ENCODE data around the gene CAMKK2.

Gene CAMKK2

DNA sequence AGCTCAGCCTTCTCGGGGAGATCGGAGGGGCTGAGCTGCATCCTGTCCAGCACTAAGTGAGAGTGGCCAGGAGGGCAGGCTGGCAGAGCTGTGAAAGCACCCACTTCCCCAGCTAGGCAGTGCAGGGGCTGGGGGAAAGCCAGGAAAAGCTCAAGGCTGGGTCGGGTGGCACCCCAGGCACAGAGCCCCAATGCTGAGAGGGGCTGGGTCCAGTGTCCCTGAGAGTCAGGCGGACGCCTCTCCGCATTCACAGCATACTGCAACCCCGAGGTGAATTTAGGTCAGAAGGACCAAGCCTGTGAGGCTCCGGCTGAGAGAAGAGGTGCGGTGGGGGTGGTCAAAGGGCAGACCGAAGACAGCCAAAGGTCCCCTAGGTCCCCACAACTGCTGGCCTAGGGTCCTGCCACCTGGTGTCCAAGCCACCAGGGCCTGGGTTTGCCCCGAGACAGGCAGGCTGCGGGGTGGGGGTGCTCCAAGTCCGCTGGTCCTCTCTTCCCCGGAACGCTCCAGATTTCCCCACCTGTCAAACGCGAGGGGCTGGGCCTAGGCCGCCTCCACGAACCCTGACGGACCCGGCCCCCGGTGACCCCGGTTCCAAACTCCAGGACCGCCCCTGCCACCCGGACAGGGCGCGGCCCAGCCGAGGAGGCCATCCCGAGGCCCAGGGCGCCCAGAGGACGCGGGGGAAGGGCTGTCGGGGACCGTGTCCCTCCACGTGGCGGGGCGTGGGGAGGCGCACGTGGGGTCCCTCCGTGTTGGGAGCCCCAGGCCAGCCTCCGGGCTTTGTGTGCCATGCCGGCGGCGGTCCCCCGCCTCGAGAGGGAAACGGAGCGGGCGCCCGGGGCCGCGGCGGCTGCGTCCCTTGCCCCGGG, 527 bp downstream of the CAMKK2 start:
- no peaks in the 10 kb centered on the region for H4K20me1 ChIP-seq (ENCODE audit: insufficient read depth, low read length, poor library complexity, severe bottlenecking)

DNA sequence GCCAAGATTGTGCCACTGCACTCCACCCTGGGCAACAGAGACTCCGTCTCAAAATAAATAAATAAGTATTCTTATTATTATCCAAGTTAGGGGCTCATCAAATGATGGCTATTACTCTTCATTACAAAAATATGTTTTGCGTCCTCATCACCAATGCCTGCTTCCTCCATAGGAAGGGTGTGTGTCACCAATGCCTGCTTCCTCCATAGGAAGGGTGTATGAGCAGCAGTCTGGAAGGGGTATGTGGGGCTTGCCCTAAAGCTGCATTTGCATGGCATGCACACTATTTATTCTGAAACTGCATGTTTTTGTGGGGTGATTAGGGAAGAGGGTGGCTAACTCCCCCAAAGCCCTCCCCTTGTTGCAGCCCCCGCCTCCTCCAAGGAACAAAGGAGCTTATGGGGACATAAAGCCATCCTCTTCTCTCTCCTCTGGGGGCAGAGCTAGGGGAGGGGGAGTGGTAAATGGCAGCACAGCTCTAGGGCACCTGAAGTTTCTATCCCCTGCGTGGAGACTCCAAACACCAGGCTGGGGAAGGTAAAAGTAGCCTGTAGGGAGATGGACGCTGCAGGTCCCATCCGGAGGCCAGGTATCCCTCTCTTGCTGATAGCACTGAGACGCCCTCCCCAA, 1.3 kb downstream of the CAMKK2 start:
- Histone ChIP-seq H3K9me2 (replicated peaks; ENCODE audit: low read depth, low read length) (no peaks in the 10 kb centered on the region), H4K20me1 (ENCODE audit: insufficient read depth, low read length, poor library complexity, severe bottlenecking) (no peaks in the 10 kb centered on the region), H3F3A (ENCODE audit: low read depth) (peaks cover 4% of the 10 kb centered on the region; the same call in 1 of the 2 replicates), H3K36me3 (ENCODE audit: insufficient read depth, low read length) (no peaks in the 10 kb centered on the region), H2AFZ (ENCODE audit: low read length) (no peak overlapping the region), H3K4me3 (ENCODE audit: low read length, poor library complexity, severe bottlenecking) (peak overlapping the region; percentile 76), H3K4me1 (ENCODE audit: insufficient read depth, low read length, poor library complexity, severe bottlenecking) (peaks cover 19% of the 10 kb centered on the region), H3K9me3 (ENCODE audit: insufficient read depth, low read depth, low read length) (no peaks in the 10 kb centered on the region), H3K27me3 (ENCODE audit: insufficient read depth, low read length, poor library complexity, severe bottlenecking) (no peaks in the 10 kb centered on the region), H3K4me2 (ENCODE audit: low read depth, low read length, poor library complexity, severe bottlenecking) (peak overlapping the region; percentile 78), H3K79me2 (ENCODE audit: insufficient read depth, low read length) (peaks cover 30% of the 10 kb centered on the region), H3K9ac (ENCODE audit: low read depth, low read length, poor library complexity, severe bottlenecking) (peak overlapping the region; percentile 89)
- no peak for TF ChIP-seq EZH2phosphoT487 (IDR thresholded peaks at IDR 0.05; ENCODE audit: borderline replicate concordance)
- TF ChIP-seq, protein P1, sequence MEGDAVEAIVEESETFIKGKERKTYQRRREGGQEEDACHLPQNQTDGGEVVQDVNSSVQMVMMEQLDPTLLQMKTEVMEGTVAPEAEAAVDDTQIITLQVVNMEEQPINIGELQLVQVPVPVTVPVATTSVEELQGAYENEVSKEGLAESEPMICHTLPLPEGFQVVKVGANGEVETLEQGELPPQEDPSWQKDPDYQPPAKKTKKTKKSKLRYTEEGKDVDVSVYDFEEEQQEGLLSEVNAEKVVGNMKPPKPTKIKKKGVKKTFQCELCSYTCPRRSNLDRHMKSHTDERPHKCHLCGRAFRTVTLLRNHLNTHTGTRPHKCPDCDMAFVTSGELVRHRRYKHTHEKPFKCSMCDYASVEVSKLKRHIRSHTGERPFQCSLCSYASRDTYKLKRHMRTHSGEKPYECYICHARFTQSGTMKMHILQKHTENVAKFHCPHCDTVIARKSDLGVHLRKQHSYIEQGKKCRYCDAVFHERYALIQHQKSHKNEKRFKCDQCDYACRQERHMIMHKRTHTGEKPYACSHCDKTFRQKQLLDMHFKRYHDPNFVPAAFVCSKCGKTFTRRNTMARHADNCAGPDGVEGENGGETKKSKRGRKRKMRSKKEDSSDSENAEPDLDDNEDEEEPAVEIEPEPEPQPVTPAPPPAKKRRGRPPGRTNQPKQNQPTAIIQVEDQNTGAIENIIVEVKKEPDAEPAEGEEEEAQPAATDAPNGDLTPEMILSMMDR (conservative IDR thresholded peaks at IDR 0.05; ENCODE audit: low read length): peak; percentile 13; the same call in 1 of the 2 replicates

More for the DNA sequence above, 527 bp downstream of the CAMKK2 start:
- Histone ChIP-seq H3K27me3 (ENCODE audit: insufficient read depth, low read length, poor library complexity, severe bottlenecking) (no peaks in the 10 kb centered on the region), H3K9me2 (replicated peaks; ENCODE audit: low read depth, low read length) (no peaks in the 10 kb centered on the region), H3K9me3 (ENCODE audit: insufficient read depth, low read depth, low read length) (no peaks in the 10 kb centered on the region), H3F3A (ENCODE audit: low read depth) (peaks cover 4% of the 10 kb centered on the region; the same call in 1 of the 2 replicates), H3K79me2 (ENCODE audit: insufficient read depth, low read length) (peaks cover 30% of the 10 kb centered on the region), H3K9ac (ENCODE audit: low read depth, low read length, poor library complexity, severe bottlenecking) (peak overlapping the region; percentile 89), H3K4me1 (ENCODE audit: insufficient read depth, low read length, poor library complexity, severe bottlenecking) (peaks cover 19% of the 10 kb centered on the region), H3K36me3 (ENCODE audit: insufficient read depth, low read length) (no peaks in the 10 kb centered on the region), H3K4me3 (ENCODE audit: low read length, poor library complexity, severe bottlenecking) (peak overlapping the region; percentile 76), H3K4me2 (ENCODE audit: low read depth, low read length, poor library complexity, severe bottlenecking) (peak overlapping the region; percentile 78), H2AFZ (ENCODE audit: low read length) (peak overlapping the region; percentile 75)
- TF ChIP-seq, protein P1 (conservative IDR thresholded peaks at IDR 0.05; ENCODE audit: low read length): 0 out of 2 replicates have a peak, but pooled peaks have one; percentile 0
- TF ChIP-seq EZH2phosphoT487 (IDR thresholded peaks at IDR 0.05; ENCODE audit: borderline replicate concordance): no peak

DNA sequence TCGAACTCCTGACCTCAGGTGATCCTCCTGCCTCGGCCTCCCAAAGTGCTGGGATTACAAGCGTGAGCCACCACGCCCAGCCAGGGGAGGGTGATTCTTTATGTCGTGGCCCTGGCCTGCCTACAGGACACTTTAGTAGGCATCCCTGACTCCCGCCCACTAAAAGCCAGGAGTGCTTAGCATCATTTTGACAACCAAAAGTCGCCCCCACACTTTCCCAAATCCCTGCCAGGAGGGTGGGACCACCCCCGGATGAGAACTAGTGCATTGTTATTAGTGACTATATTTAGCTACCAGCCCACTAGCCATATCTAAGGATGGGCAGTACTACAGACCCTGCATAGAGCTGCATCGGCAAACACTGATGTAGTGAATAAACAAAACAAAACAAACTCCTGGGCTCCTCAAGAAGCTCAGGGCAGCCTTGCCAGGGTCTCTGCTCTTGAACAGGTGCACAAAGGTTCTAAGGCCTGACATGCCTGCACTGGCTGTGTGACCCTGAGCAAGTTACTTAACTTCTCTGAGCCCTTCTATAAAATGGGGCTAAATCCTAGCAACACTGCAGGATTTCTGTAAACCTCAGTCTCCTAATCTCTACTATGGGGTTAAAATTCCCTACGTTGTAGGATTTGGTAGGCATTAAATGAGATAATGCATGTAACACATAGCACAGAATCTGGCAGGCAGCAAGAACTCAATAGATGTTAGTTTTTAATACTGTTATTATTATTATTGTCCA, 2.2 kb downstream of the CAMKK2 start:
- H3K9me2 ChIP-seq (replicated peaks; ENCODE audit: low read depth, low read length): no peaks in the 10 kb centered on the region
- no peak for TF ChIP-seq EZH2phosphoT487 (IDR thresholded peaks at IDR 0.05; ENCODE audit: borderline replicate concordance)
- TF ChIP-seq, protein P1 (conservative IDR thresholded peaks at IDR 0.05; ENCODE audit: low read length): no peak
- H3K9me3 ChIP-seq (ENCODE audit: insufficient read depth, low read depth, low read length): no peaks in the 10 kb centered on the region
- no peak overlapping the region for H2AFZ ChIP-seq (ENCODE audit: low read length)
- peak overlapping the region; percentile 76 for H3K4me3 ChIP-seq (ENCODE audit: low read length, poor library complexity, severe bottlenecking)
- H3K4me2 ChIP-seq (ENCODE audit: low read depth, low read length, poor library complexity, severe bottlenecking): peak overlapping the region; percentile 78
- peaks cover 30% of the 10 kb centered on the region for H3K79me2 ChIP-seq (ENCODE audit: insufficient read depth, low read length)
- H3K27me3 ChIP-seq (ENCODE audit: insufficient read depth, low read length, poor library complexity, severe bottlenecking): no peaks in the 10 kb centered on the region
- H3K4me1 ChIP-seq (ENCODE audit: insufficient read depth, low read length, poor library complexity, severe bottlenecking): peaks cover 19% of the 10 kb centered on the region
- no peaks in the 10 kb centered on the region for H3K36me3 ChIP-seq (ENCODE audit: insufficient read depth, low read length)
- H3K9ac ChIP-seq (ENCODE audit: low read depth, low read length, poor library complexity, severe bottlenecking): no peak overlapping the region
- peaks cover 3% of the 10 kb centered on the region; the same call in 1 of the 2 replicates for H3F3A ChIP-seq (ENCODE audit: low read depth)
- no peaks in the 10 kb centered on the region for H4K20me1 ChIP-seq (ENCODE audit: insufficient read depth, low read length, poor library complexity, severe bottlenecking)
